Measurements from ENCODE around the gene EP400.

- TF ChIP-seq CTCF (IDR thresholded peaks at IDR 0.05; ENCODE audit: insufficient read depth, low read length, poor library complexity, severe bottlenecking): no peak
- no peak for TF ChIP-seq EZH2phosphoT487 (conservative IDR thresholded peaks at IDR 0.05; ENCODE audit: low read length)
These were observed 46.2 kb upstream of the EP400 start for GRCh38 chr12:131903270-131904255.
